GM12872 (cell line): Measurements from ENCODE around the gene RBM43.

Experiments
- TF ChIP-seq, protein P1 (sequence below): IDR thresholded peaks from 3 replicates; pipeline ENCODE4 v1.5.1; 2011; ENCODE audit warnings: low read depth, mild to moderate bottlenecking, low read length, moderate library complexity; ENCODE audit not compliant: insufficient read depth

RBM43 gene

DNA sequence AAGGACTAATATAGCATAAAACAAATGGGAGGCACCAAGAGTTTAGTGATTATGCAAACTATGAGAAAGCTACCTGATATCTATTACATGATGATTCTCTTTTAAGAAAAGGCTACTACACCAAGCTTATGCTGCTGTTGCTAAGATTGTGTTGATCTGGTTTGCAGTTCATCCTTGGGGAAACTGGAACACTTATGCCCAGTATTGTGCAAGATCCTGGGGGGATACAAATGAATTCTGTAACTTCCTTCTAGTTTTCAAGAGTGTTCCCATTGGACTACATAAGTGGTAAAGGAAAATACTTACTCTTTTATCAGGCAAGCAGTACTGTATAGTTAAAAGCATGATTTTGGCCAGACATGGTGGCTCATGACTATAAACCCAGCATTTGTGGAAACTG lies 30.9 kb upstream of the RBM43 start:
- TF ChIP-seq, protein P1, sequence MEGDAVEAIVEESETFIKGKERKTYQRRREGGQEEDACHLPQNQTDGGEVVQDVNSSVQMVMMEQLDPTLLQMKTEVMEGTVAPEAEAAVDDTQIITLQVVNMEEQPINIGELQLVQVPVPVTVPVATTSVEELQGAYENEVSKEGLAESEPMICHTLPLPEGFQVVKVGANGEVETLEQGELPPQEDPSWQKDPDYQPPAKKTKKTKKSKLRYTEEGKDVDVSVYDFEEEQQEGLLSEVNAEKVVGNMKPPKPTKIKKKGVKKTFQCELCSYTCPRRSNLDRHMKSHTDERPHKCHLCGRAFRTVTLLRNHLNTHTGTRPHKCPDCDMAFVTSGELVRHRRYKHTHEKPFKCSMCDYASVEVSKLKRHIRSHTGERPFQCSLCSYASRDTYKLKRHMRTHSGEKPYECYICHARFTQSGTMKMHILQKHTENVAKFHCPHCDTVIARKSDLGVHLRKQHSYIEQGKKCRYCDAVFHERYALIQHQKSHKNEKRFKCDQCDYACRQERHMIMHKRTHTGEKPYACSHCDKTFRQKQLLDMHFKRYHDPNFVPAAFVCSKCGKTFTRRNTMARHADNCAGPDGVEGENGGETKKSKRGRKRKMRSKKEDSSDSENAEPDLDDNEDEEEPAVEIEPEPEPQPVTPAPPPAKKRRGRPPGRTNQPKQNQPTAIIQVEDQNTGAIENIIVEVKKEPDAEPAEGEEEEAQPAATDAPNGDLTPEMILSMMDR: no peak

DNA sequence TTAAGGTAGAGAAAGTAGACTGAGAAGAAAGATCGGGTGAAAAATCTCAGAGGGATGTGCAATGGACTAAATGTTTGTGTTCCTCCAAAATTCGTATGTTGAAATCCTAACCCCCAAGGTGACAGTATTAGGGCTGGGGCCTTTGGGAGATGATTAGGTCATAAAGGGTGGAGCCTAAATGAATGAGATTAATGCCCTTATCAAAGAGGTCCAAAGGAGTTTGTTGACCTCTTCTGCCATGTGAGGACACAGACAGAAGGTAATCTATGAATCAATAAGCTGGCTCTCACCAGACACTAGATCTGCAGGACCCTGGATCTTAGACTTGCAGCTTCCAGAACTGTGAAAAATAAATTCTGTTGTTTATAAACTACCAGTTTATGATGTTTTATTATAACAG lies 30.5 kb upstream of the RBM43 start:
- TF ChIP-seq, protein P1: no peak

DNA sequence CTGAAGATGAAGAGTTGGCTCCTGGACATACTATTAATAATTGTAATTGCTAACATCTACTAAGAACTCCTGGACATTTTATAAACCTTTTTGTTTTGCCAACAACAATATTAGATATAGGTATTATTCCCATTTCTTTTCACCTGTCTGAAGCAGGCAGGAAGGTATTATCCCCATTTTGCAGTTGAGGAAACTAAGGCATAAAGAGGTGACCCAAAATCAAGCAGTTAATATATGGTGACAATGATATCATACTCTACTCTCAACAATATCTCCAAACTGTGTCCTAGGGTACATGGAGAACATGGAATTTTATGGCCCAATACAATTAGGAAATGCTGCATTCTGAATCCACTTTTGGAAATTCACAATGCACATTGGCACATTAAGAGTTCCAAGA lies 29.6 kb upstream of the RBM43 start:
- TF ChIP-seq, protein P1: no peak

DNA sequence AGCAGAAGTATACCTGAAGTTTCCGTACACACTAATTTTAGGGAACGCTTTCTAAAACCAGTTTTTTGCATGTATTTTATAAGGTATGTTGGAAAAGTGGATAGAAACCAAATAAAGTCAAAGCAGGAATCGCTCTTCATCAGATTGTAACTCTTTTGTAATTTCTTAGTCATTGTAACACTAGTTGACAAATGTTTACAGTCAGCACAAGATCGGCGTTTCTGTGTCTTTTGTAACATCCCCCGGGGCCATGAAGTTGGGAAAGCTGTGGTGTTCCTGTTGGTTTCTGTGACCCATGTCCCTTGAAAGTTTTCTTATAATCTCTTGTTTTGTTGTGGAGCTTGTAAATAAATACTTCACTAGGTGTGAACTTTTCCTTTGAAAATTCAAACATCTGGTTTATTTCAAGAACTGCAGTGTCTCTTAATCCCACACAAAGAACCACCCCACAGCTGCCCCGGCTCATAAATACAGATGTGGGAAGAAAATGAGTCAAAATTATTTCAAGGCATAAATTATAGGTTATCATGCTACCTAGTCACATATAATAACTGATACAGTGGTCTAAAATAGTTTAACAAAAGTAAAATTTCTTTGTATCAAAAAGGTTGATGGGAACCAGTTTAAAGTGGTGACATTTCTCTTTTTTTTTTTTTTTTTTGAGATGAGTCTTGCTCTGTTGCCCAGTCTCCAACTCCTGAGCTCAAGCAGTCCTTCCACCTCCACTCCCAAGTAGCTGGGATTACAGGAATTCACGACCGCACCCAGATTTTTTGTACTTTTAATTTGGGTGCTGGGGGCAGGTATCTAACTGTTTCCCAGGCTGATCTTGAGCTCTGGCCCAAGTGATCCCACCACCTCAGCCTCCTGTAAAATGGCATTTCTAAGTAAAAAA lies 28.6 kb upstream of the RBM43 start:
- TF ChIP-seq, protein P1: no peak

DNA sequence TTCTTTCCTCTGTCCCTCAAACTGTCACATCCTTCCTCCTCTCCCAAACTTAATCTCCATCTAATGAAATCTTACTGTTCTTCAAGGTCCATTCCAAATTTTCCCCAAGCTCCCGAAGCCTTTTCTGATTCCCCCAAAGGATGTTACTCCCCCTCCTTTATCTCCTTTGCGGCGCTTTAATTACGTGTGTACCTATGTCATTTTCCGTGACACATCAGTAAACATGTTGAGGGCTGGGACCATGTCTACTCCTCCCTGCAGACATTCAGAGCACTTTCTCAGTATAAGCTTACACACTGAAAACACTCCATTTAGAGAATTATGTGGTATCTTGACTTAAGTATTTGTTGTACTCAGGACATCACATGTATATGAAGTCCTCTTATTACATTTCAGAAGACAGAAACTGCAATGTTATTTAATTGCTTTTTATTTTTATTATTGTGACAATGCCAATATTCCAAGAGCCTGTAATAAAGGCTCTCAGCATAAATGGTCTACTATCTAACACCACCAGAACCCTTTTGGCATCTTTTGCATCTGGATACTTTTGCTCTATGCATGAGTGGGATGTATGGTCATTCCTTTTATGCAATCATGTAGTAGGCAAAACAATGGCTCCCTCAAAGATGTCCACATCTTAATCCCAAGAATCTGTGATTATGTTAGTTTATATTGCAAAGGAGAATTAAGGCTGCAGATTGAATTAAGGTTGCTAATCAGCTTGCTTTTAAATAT lies 26.0 kb upstream of the RBM43 start:
- TF ChIP-seq, protein P1: no peak

DNA sequence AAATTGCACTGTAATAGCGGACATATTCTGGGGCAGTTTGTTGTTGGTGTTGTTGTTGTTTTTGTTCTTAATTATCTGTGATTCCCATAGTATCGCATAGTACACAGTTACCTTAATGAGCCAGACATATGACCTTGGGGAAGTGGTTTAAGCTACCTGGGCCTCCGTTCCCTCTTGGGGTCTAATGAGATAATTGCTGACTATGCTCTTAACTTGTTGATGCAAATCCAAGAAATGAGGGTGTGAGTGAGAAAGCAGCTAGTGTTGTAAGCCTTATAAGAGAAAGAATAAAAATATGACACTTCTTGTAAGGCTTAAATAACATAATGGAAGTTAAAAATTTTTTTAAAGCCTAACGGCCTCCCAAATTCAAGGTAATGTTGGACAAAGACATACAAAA lies 20.7 kb upstream of the RBM43 start:
- TF ChIP-seq, protein P1: no peak

DNA sequence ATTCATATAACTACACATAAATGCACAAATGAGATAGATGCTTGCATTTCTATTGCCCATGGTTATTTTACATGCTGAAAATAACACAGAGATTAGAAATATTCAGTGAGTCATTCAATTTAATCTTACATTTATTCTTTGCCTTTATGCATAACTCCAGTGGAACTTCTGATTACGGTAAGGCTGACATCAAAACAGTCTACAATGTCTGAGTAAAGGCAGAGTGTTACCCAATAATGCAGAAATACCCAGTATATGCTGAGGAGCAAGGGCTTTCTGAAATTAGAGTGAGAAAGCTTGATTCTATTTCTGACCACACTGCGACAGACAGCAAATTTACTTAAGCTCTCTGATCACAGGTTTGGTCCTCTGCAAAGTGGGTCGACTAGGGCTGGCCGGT lies 18.6 kb upstream of the RBM43 start:
- TF ChIP-seq, protein P1: no peak
